Panc1 (cell line): ENCODE measurements around the gene FHIT.

Experiments
- CTCF ChIP-seq: fragments of 450-650 bp; IDR thresholded peaks from 2 replicates; pipeline ENCODE4 v1.5.1; 2017; ENCODE audit warnings: mild to moderate bottlenecking
- POLR2AphosphoS5 ChIP-seq: IDR thresholded peaks from 2 replicates; pipeline ENCODE4 v1.6.1; 2012; ENCODE audit warnings: mild to moderate bottlenecking, low read depth, low read length, moderate library complexity
- REST ChIP-seq, 2 experiments: IDR thresholded peaks; 2 replicates each; pipeline ENCODE4 v1.6.1; 2011 to 2012; ENCODE audit warnings: low read depth in 2 of 2, control low read depth in 1 of 2, low read length in 1 of 2, mild to moderate bottlenecking in 1 of 2, moderate library complexity in 1 of 2; ENCODE audit not compliant: insufficient read depth in 1 of 2
- TCF7L2 ChIP-seq: IDR thresholded peaks from 2 replicates; pipeline ENCODE4 v1.6.1; 2011; ENCODE audit warnings: mild to moderate bottlenecking, low read depth, low read length, inconsistent platforms

- TF ChIP-seq POLR2AphosphoS5: no peak
- TF ChIP-seq CTCF: no peak
- no peak for TF ChIP-seq TCF7L2
- TF ChIP-seq REST (IDR thresholded peaks at IDR 0.05; ENCODE audit: insufficient read depth in 1 of 2, low read depth in 2 of 2, low read length in 1 of 2): no peak
These were observed 1269.9 kb downstream of the FHIT start for GRCh38 chr3:59981377-59981776.
